Measurements from ENCODE around the gene FGF8. TPM values are rescaled to one million over a fixed set of nuclear protein-coding genes. Genes with fewer than 3 reads are reported as not detected.

FGF8 gene
- total RNA-seq, 1 donor from 2014 or later: 0.82 TPM

DNA sequence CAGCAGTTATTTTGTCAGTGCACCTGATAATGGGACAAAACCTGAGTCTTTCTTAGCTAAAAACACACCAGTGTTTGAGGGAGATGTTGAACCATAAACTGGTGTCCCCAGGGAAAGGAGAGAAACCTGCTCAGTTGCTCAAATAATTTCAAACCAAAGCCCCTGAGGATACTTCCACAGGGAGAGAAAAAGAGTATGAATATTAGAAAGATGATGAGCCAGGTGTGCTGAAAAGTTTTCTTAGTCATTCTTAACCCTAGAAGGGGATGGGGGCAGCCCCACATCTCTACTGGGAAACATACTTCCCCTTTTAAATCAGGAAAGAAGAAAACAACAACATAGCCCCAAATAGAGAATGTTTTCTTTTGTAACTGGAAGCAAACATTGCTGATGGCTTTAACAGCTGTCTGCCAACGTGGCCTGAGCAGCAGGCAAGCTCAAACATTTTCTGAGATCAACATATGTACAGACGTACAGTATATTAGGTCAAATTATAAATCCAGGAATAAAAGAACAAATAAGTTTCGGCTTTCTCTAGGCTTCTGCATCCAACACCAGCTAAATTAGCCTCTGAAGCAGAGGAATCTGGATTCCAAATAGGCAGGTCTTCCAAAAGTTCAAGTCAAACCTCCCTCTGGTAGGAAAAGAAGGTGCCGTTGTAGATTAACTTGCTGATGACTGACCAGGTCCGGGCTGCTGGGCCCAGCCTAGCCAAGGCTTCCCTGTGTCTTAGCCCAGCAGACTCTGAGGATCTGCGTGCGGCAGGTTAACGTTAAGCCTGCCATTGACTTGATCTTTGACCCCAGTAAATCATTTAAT lies 50.4 kb downstream of the FGF8 start:
- no peak overlapping the region for H3K4me3 Mint-ChIP-seq
- no peaks in the 10 kb centered on the region for H3K9me3 Mint-ChIP-seq
- peaks cover 23% of the 10 kb centered on the region for H3K27me3 Mint-ChIP-seq (ENCODE audit: low read depth)
- H3K27ac Mint-ChIP-seq (ENCODE audit: unreplicated experiment): no peak overlapping the region
- H3K36me3 Mint-ChIP-seq (ENCODE audit: low read depth): no peaks in the 10 kb centered on the region
- H3K4me1 Mint-ChIP-seq: peaks cover 18% of the 10 kb centered on the region
- TF ChIP-seq, protein P1, sequence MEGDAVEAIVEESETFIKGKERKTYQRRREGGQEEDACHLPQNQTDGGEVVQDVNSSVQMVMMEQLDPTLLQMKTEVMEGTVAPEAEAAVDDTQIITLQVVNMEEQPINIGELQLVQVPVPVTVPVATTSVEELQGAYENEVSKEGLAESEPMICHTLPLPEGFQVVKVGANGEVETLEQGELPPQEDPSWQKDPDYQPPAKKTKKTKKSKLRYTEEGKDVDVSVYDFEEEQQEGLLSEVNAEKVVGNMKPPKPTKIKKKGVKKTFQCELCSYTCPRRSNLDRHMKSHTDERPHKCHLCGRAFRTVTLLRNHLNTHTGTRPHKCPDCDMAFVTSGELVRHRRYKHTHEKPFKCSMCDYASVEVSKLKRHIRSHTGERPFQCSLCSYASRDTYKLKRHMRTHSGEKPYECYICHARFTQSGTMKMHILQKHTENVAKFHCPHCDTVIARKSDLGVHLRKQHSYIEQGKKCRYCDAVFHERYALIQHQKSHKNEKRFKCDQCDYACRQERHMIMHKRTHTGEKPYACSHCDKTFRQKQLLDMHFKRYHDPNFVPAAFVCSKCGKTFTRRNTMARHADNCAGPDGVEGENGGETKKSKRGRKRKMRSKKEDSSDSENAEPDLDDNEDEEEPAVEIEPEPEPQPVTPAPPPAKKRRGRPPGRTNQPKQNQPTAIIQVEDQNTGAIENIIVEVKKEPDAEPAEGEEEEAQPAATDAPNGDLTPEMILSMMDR (conservative IDR thresholded peaks at IDR 0.05): no peak
- DNase-seq (ENCODE audit: low read depth, low spot score): no peak

DNA sequence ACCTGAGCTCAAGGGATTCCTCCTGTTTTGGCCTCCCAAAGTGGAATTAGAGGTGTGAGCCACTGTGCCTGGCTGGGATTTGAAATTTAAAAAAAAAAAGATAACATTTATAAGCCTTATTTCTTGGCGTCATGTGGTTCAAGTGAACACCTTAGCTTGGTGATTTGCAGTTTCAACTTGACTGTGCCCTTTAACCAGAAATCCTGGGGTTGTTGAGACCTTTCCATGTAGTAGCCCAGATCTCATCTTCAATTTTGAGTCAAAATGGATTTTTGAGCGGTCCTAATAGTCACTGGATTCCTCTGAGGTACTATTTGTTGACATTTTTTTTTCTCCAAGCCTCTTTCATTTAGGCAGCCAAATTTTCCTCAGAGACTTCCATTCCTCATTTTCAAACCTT lies 51.5 kb downstream of the FGF8 start:
- Mint-ChIP-seq H3K27ac (ENCODE audit: unreplicated experiment) (no peak overlapping the region), H3K4me1 (peaks cover 18% of the 10 kb centered on the region), H3K36me3 (ENCODE audit: low read depth) (no peaks in the 10 kb centered on the region), H3K9me3 (no peaks in the 10 kb centered on the region), H3K4me3 (no peak overlapping the region), H3K27me3 (ENCODE audit: low read depth) (peaks cover 24% of the 10 kb centered on the region)
- TF ChIP-seq, protein P1 (conservative IDR thresholded peaks at IDR 0.05): no peak
- DNase-seq (ENCODE audit: low read depth, low spot score): no peak

DNA sequence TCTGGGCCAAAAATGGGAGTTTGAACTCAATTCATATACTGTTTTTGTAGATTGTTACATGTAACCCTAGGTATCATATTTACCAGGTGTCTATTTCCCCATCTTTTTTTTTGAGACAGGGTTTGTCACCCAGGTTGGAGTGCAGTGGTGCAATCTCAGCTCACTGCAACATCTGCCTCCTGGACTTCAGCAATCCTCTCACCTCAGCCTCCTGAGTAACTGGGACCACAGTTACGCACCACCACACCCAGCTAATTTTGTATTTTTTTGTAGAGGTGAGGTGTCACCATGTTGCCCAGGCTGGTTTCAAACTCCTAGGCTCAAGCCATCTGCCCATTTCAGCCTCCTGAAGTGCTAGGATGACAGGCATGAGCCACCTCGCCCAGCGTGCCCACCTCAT lies 52.7 kb downstream of the FGF8 start:
- no peaks in the 10 kb centered on the region for H3K9me3 Mint-ChIP-seq

DNA sequence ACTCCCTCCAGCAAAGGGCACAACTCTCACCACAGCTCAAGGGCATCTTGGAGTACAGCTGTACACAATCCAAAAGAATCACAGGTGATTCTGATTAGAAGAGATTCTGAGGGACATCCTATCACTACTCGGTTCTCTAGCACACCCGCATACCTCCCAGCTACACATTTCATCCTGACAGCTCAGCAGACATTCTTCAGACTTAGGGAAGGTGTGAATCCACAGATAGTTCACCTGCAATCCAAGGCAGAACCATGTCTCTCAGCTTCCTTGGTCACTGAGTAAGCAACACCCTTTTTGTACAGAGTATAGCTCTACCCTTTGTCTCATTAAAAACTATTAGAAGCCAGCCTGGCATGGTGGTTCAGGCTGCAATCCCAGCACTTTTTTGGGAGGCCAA lies 54.1 kb downstream of the FGF8 start:
- peaks cover 16% of the 10 kb centered on the region for H3K27me3 Mint-ChIP-seq (ENCODE audit: low read depth)
- H3K4me3 Mint-ChIP-seq: no peak overlapping the region
- H3K36me3 Mint-ChIP-seq (ENCODE audit: low read depth): no peaks in the 10 kb centered on the region
- peaks cover 21% of the 10 kb centered on the region for H3K4me1 Mint-ChIP-seq
- no peak for DNase-seq (ENCODE audit: low read depth, low spot score)
- no peak overlapping the region for H3K27ac Mint-ChIP-seq (ENCODE audit: unreplicated experiment)
- TF ChIP-seq, protein P1 (conservative IDR thresholded peaks at IDR 0.05): no peak
- no peaks in the 10 kb centered on the region for H3K9me3 Mint-ChIP-seq

More for the DNA sequence above, 52.7 kb downstream of the FGF8 start:
- Mint-ChIP-seq H3K27ac (ENCODE audit: unreplicated experiment) (no peak overlapping the region), H3K4me1 (peaks cover 21% of the 10 kb centered on the region), H3K4me3 (no peak overlapping the region), H3K36me3 (ENCODE audit: low read depth) (no peaks in the 10 kb centered on the region), H3K27me3 (ENCODE audit: low read depth) (peaks cover 22% of the 10 kb centered on the region)
- TF ChIP-seq, protein P1 (conservative IDR thresholded peaks at IDR 0.05): no peak
- DNase-seq (ENCODE audit: low read depth, low spot score): no peak

DNA sequence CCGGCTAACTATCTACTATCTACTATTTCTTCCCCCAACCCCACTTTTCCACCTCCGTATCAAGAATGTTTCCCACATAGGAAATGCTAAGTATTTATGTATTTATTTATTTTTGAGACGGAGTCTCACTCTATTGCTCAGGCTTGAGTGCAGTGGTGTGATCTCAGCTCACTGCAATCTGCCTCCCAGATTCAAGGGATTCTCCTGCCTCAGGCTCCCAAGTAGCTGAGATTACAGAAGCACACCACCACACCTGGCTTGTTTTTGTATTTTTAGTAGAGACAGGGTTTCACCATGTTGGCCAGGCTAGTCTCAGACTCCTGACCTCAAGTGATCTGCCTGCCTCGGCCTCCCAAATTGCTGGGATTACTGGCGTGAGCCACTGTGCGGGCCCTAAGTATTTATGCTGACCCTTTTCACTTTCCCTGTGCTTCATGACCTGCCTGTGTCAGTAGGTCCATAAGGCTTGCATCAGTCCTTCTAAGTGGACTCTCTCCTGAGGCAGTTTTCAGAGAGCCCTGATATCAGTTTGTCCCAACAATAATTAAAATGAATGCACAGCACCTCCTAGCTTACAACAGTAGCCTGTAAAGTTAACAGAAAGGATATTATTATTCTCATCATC lies 55.2 kb downstream of the FGF8 start:
- TF ChIP-seq, protein P1 (conservative IDR thresholded peaks at IDR 0.05): no peak
- no peaks in the 10 kb centered on the region for H3K9me3 Mint-ChIP-seq
- H3K27me3 Mint-ChIP-seq (ENCODE audit: low read depth): peaks cover 16% of the 10 kb centered on the region
- H3K36me3 Mint-ChIP-seq (ENCODE audit: low read depth): no peaks in the 10 kb centered on the region
- H3K4me3 Mint-ChIP-seq: no peak overlapping the region
- no peak for DNase-seq (ENCODE audit: low read depth, low spot score)
- peaks cover 16% of the 10 kb centered on the region for H3K4me1 Mint-ChIP-seq
- H3K27ac Mint-ChIP-seq (ENCODE audit: unreplicated experiment): no peak overlapping the region

Other genes with a start within 250 kb of the FGF8 start
- 30.8 and 36.3 TPM in 2 replicates for gene POLL, start 187.9 kb downstream of the FGF8 start, total RNA-seq
- gene DPCD, start 187.8 kb downstream of the FGF8 start, total RNA-seq: 29.6 and 35.5 TPM in 2 replicates
- 32.0 and 33.4 TPM in 2 replicates for gene FBXW4, start 80.9 kb downstream of the FGF8 start, total RNA-seq
- gene NPM3, start 7.3 kb upstream of the FGF8 start, total RNA-seq: 63.2 and 64.8 TPM in 2 replicates
- 101 and 102 TPM in 2 replicates for gene OGA, start 42.3 kb upstream of the FGF8 start, total RNA-seq
- 2.2 and 3.9 TPM in 2 replicates for gene KCNIP2, start 67.7 kb upstream of the FGF8 start, total RNA-seq